Hepatocyte (in vitro differentiated cells): Measurements from ENCODE around the gene TBL1X.

Experiments used
- CTCF ChIP-seq: fragments of 200-600 bp; sonication (generic); IDR thresholded peaks from 2 replicates; pipeline ENCODE4 v1.5.1; 2016; ENCODE audit warnings: antibody characterized with exemption, mild to moderate bottlenecking; ENCODE audit not compliant: poor library complexity
- EZH2phosphoT487 ChIP-seq: fragments of 200-600 bp; sonication (generic); IDR thresholded peaks from one replicate; pipeline ENCODE4 v1.6.1; 2018; ENCODE audit warnings: antibody characterized with exemption, mild to moderate bottlenecking, low read depth, moderate library complexity; ENCODE audit not compliant: unreplicated experiment, severe bottlenecking

GRCh38 chrX:9749146-9749692, 284.4 kb downstream of the TBL1X start:
- TF ChIP-seq EZH2phosphoT487 (no peak), CTCF (no peak)
